ENCODE data around the gene PPIL6.

The PPIL6 gene

GRCh38 chr6:109363753-109364152 lies 76.7 kb downstream of the PPIL6 start:
- no peak for TF ChIP-seq CTCF (IDR thresholded peaks at IDR 0.05; ENCODE audit: borderline replicate concordance, insufficient read depth, low read depth, low read length)
- H3K4me3 ChIP-seq (ENCODE audit: low read depth, low read length), result no peak overlapping the region

GRCh38 chr6:109362102-109362884 lies 78.1 kb downstream of the PPIL6 start:
- no peak overlapping the region for H3K4me3 ChIP-seq (ENCODE audit: low read depth, low read length)
- no peak for TF ChIP-seq CTCF (IDR thresholded peaks at IDR 0.05; ENCODE audit: borderline replicate concordance, insufficient read depth, low read depth, low read length)

DNA sequence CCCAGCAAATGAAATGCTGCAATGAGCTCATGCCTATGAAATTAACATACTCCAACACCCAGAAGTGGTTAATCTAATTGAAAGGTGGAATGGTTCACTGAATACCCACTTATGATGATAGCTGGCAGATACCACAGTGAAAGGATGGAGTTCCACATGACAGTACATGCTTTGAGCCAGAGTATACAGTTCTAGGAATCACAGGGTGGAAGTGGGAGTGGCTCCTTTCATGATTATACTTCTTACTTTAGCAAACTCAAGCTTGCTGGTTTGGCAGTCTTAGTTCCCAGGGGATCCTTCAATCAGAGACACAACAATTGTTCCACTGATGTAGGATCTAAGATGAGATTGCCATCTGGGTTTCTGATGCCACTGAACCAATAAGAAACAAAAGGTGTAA lies 79.6 kb downstream of the PPIL6 start:
- no peak overlapping the region for H3K4me3 ChIP-seq (ENCODE audit: low read depth, low read length)
- TF ChIP-seq CTCF (IDR thresholded peaks at IDR 0.05; ENCODE audit: borderline replicate concordance, insufficient read depth, low read depth, low read length), result no peak

- no peak overlapping the region for H3K4me3 ChIP-seq (ENCODE audit: low read depth, low read length)
- TF ChIP-seq CTCF (IDR thresholded peaks at IDR 0.05; ENCODE audit: borderline replicate concordance, insufficient read depth, low read depth, low read length), result no peak
Observed at GRCh38 chr6:109360281-109360680, 80.1 kb downstream of the PPIL6 start.

DNA sequence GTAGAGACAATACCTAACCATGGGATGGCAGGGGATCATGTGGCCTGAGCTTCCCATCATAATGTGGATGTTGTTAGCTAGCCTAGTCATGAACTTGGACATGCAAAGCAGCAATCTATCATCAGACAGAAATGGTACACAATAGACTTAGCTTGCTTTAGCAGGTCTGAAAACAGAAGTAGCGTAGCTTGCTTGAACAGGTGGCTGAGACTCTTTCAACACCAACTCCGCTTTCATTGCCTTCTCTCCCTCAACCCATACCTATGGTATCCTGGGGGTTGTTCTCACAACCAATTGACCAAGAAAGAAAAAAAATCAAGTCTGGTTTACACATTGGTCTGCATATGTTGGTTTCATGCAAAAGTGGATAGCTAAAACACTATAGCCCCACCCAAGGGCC lies 81.2 kb downstream of the PPIL6 start:
- no peak overlapping the region for H3K4me3 ChIP-seq (ENCODE audit: low read depth, low read length)
- TF ChIP-seq CTCF (IDR thresholded peaks at IDR 0.05; ENCODE audit: borderline replicate concordance, insufficient read depth, low read depth, low read length), result no peak

DNA sequence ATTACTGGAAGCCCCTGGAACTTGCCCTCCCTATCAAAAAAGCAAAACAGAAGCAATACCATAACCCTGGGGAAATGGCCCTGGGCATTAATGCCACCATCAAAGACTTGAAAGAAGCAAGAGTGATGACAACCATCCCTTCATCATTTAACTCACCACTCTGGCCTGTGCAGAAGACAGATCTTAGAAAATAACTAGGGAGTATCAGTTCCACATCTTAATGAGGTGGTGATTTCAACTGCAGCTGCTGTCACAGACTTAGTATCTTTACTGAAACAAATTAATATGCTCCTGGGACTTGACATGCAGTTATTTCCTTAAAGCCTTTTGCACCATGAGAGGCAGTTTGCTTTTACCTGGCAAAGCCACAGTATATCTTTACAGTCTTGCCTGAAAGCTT lies 82.2 kb downstream of the PPIL6 start:
- TF ChIP-seq CTCF (IDR thresholded peaks at IDR 0.05; ENCODE audit: borderline replicate concordance, insufficient read depth, low read depth, low read length), result no peak
- no peak overlapping the region for H3K4me3 ChIP-seq (ENCODE audit: low read depth, low read length)

- no peak overlapping the region for H3K4me3 ChIP-seq (ENCODE audit: low read depth, low read length)
- no peak for TF ChIP-seq CTCF (IDR thresholded peaks at IDR 0.05; ENCODE audit: borderline replicate concordance, insufficient read depth, low read depth, low read length)
Observed at GRCh38 chr6:109356237-109356636, 84.2 kb downstream of the PPIL6 start.

All from GM12875 (cell line).